EH (cell line): ENCODE measurements around the gene MPZ.
A peak's percentile ranks its signal among the peaks of the same experiment; 100 is the strongest.
"Not testable (repeated sequence)": the region's sequence is repeated elsewhere in the genome, so short reads cannot be mapped to it uniquely, and the experiment has no call there.

Experiments
- DNase-seq: peaks from one replicate; pipeline ENCODE4 v3.0.0-alpha.2; 2015; ENCODE audit warnings: low read depth

Gene MPZ

GRCh38 chr1:161299347-161299746 lies 10.4 kb downstream of the MPZ start:
- no peak for DNase-seq

GRCh38 chr1:161298116-161298515 lies 11.7 kb downstream of the MPZ start:
- no peak for DNase-seq

GRCh38 chr1:161297415-161297814 lies 12.4 kb downstream of the MPZ start:
- no peak for DNase-seq

- no peak for DNase-seq
Observed at GRCh38 chr1:161290779-161291178, 19.0 kb downstream of the MPZ start.

- no peak for DNase-seq
Observed at GRCh38 chr1:161287482-161288054, 22.2 kb downstream of the MPZ start.

GRCh38 chr1:161285521-161285920 lies 24.2 kb downstream of the MPZ start:
- DNase-seq: no peak

- DNase-seq: no peak
Observed at GRCh38 chr1:161285113-161285512, 24.7 kb downstream of the MPZ start.

- DNase-seq: no peak
Observed at GRCh38 chr1:161282991-161283390, 26.8 kb downstream of the MPZ start.

GRCh38 chr1:161274874-161275273 lies 34.9 kb downstream of the MPZ start:
- DNase-seq: no peak

GRCh38 chr1:161273402-161273801 lies 36.4 kb downstream of the MPZ start:
- DNase-seq: peak; percentile 29

GRCh38 chr1:161267321-161267720 lies 42.4 kb downstream of the MPZ start:
- DNase-seq: no peak

- no peak for DNase-seq
Observed at GRCh38 chr1:161266836-161267235, 42.9 kb downstream of the MPZ start.

GRCh38 chr1:161266202-161266601 lies 43.6 kb downstream of the MPZ start:
- peak; percentile 36 for DNase-seq

- no peak for DNase-seq
Observed at GRCh38 chr1:161265305-161265704, 44.5 kb downstream of the MPZ start.

- no peak for DNase-seq
Observed at GRCh38 chr1:161261261-161262235, 48.2 kb downstream of the MPZ start.

GRCh38 chr1:161260376-161261260 lies 49.1 kb downstream of the MPZ start:
- DNase-seq: no peak

- no peak for DNase-seq
Observed at GRCh38 chr1:161259765-161260164, 50.0 kb downstream of the MPZ start.

GRCh38 chr1:161259345-161259702 lies 50.4 kb downstream of the MPZ start:
- DNase-seq: no peak

GRCh38 chr1:161258439-161259344 lies 51.1 kb downstream of the MPZ start, which contains the start of gene PCP4L1:
Gene PCP4L1, plus strand, starts transcription at chr1:161258745. Its CDS starts 230 bp downstream, at chr1:161258975.
- peak; percentile 58 for DNase-seq

- DNase-seq: not testable (repeated sequence)
Observed at GRCh38 chr1:161257109-161257508, 52.7 kb downstream of the MPZ start.

- DNase-seq: not testable (repeated sequence)
Observed at GRCh38 chr1:161255955-161256520, 53.7 kb downstream of the MPZ start.
